Forelimb muscle (tissue), 1 donor: ENCODE measurements around the gene OR4C15. TPM values are rescaled to one million over a fixed set of nuclear protein-coding genes. Genes with fewer than 3 reads are reported as not detected.

Experiments
- DNase-seq: peaks from one replicate; pipeline ENCODE4 v3.0.0-alpha.2; 2013; ENCODE audit warnings: low read depth
- polyA plus RNA-seq: library from polyadenylated mRNA; unstranded; fragments of 120-200 nt; gene quantifications from one replicate; pipeline ENCODE4 v1.2.1, GENCODE V29; 2013; ENCODE audit not compliant: insufficient read length

The OR4C15 gene
- not detected for polyA plus RNA-seq

DNA sequence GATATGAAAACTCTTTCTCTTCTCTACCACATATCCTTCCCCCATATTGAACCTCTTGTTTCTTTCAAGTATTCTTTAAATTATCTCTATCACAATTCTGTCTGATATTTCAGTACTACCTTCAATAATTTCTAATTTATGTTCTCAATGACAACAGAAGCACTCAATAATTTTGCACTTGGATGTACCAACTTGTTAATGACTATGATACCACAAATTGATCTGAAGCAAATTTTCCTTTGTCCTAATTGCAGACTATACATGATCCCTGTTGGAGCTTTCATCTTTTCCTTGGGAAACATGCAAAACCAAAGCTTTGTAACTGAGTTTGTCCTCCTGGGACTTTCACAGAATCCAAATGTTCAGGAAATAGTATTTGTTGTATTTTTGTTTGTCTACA lies at the start of gene OR4C15:
OR4C15 (plus strand) TSS at position 301 of the 400 bp plus-strand sequence; CDS start at position 301, 0 bp downstream.
- no peak for DNase-seq

- DNase-seq = no peak
Observed at GRCh38 chr11:55571828-55572227, 17.6 kb downstream of the OR4C15 start, which contains the start of gene OR4C16. OR4C16 (plus strand) TSS chr11:55572128; CDS start chr11:55572128, 0 bp downstream.

- no peak for DNase-seq
Observed at GRCh38 chr11:55572548-55572947, 18.3 kb downstream of the OR4C15 start.

Other genes with a start within 250 kb of the OR4C15 start
- not detected for gene OR4A16, start 211.3 kb upstream of the OR4C15 start, polyA plus RNA-seq
- gene OR4A15, start 186.5 kb upstream of the OR4C15 start, polyA plus RNA-seq = not detected
- gene OR4C16, start 17.7 kb downstream of the OR4C15 start, polyA plus RNA-seq = not detected
- not detected for gene OR4C11, start 53.2 kb downstream of the OR4C15 start, polyA plus RNA-seq
- not detected for gene OR4P4, start 80.6 kb downstream of the OR4C15 start, polyA plus RNA-seq
- not detected for gene OR4S2, start 93.9 kb downstream of the OR4C15 start, polyA plus RNA-seq
- not detected for gene OR4C6, start 107.7 kb downstream of the OR4C15 start, polyA plus RNA-seq
- gene OR5D13, start 219.0 kb downstream of the OR4C15 start, polyA plus RNA-seq = not detected
- gene OR5D14, start 241.1 kb downstream of the OR4C15 start, polyA plus RNA-seq = not detected